Transverse colon (tissue), 4 donors: Measurements from ENCODE around the gene OR6J1.

Source experiments
- EP300 ChIP-seq: sonication (generic); formaldehyde crosslinking; IDR thresholded peaks from one replicate; pipeline ENCODE4 v1.6.1; 2017; ENCODE audit warnings: antibody characterized with exemption, low read depth
- POLR2A ChIP-seq: fragments of 450-650 bp; IDR thresholded peaks from one replicate; pipeline ENCODE4 v1.6.1; 2016; ENCODE audit warnings: antibody characterized with exemption, mild to moderate bottlenecking, moderate library complexity
- POLR2AphosphoS5 ChIP-seq, 3 donors: sonication (generic); formaldehyde crosslinking; IDR thresholded peaks; one replicate each; pipeline ENCODE4 v1.6.1; 2016; ENCODE audit warnings: antibody characterized with exemption in 3 of 3
- TF ChIP-seq, protein P1 (sequence below), 5 experiments: fragments of 200-600 bp in 3 of 5; fragments of 450-650 bp in 2 of 5; sonication (generic) in 3 of 5; IDR thresholded peaks; 1 replicate in 2 of 5; 2 replicates in 3 of 5; pipeline ENCODE4 v1.5.1; 2016 to 2017; ENCODE audit warnings: antibody characterized with exemption in 5 of 5, inconsistent platforms in 3 of 5, mild to moderate bottlenecking in 2 of 5, moderate library complexity in 1 of 5

- TF ChIP-seq, protein P1, sequence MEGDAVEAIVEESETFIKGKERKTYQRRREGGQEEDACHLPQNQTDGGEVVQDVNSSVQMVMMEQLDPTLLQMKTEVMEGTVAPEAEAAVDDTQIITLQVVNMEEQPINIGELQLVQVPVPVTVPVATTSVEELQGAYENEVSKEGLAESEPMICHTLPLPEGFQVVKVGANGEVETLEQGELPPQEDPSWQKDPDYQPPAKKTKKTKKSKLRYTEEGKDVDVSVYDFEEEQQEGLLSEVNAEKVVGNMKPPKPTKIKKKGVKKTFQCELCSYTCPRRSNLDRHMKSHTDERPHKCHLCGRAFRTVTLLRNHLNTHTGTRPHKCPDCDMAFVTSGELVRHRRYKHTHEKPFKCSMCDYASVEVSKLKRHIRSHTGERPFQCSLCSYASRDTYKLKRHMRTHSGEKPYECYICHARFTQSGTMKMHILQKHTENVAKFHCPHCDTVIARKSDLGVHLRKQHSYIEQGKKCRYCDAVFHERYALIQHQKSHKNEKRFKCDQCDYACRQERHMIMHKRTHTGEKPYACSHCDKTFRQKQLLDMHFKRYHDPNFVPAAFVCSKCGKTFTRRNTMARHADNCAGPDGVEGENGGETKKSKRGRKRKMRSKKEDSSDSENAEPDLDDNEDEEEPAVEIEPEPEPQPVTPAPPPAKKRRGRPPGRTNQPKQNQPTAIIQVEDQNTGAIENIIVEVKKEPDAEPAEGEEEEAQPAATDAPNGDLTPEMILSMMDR (IDR thresholded peaks at IDR 0.05), result no peak
- TF ChIP-seq POLR2A (no peak), EP300 (no peak), POLR2AphosphoS5 (IDR thresholded peaks at IDR 0.05) (peak in 1 of 3 donors; percentile 18)
Observed at GRCh38 chr14:22641846-22642245, 2.3 kb downstream of the OR6J1 start.
